ENCODE data around the gene JAZF1.

JAZF1 gene

DNA sequence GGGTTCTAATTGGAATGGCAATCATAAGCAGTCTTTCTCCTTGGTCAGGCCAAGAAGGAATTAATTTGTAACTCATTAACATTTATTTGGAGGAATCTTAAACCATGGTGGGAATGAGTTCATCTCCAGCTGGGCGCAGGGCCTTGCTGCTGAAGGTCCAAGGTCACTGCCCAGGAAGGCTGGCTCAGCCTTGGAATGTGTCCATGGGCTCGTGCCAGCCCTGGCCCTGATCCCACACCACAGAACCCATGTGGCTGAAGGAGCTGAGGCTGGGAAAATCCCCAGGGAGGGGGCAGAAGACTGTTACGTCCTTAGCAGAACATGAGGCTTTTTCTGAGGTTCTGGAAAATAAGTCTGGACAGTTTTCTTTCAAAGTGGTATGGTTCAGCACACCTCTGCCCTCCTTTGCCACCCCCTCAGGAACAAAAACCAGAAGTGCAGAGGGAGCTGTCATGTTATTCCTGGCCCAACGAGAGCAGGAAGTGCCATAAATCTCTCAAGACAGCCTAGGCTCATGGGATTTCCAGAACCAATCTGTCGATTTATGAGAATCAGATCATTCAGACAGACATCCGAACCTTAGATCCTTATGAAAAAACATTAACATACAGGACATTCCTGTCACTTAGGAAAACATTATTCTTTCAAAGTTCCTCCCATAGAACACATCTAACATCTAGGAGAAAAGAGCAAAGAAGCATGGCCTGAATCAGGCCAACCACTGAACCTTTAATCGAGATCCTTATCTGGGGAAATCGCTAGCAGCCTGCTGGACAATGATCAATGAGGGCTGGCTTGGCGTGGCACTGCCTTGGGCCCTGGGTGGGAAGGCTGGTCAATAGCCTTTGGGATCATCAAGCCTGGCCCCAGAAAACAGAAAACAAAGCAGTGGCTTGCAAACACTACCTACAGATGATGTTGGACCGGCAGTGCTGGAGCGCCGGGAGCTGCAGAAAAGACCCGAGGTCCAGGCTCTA, 306.3 kb downstream of the JAZF1 start:
- H3K9me3 ChIP-seq (replicated peaks; ENCODE audit: insufficient read depth, low read length): no peaks in the 10 kb centered on the region
- no peaks in the 10 kb centered on the region for H3K4me1 ChIP-seq (ENCODE audit: low read length)
- TF ChIP-seq EZH2 (optimal IDR thresholded peaks at IDR 0.05; ENCODE audit: low read depth, low read length) (no peak), EZH2phosphoT487 (IDR thresholded peaks at IDR 0.05; ENCODE audit: low read length) (no peak), CTCF (IDR thresholded peaks at IDR 0.05; ENCODE audit: low read length) (no peak)
- no peak overlapping the region for H3K9ac ChIP-seq (ENCODE audit: low read length)
- H3K27me3 ChIP-seq (replicated peaks; ENCODE audit: insufficient read depth, low read length): no peaks in the 10 kb centered on the region
- no peaks in the 10 kb centered on the region for H3K36me3 ChIP-seq (replicated peaks; ENCODE audit: insufficient read depth, low read length)
- no peaks in the 10 kb centered on the region for H4K20me1 ChIP-seq (ENCODE audit: insufficient read depth, low read length)
- H3K4me3 ChIP-seq (ENCODE audit: low read length): no peak overlapping the region
- no peaks in the 10 kb centered on the region for H3K79me2 ChIP-seq (ENCODE audit: low read length)
- no peak for DNase-seq
- H2AFZ ChIP-seq (ENCODE audit: low read length): no peak overlapping the region
- H3K9me2 ChIP-seq (replicated peaks; ENCODE audit: insufficient read depth, low read length): no peaks in the 10 kb centered on the region
- no peaks in the 10 kb centered on the region for H3F3A ChIP-seq (ENCODE audit: insufficient read depth, low read length)
- H3K4me2 ChIP-seq (ENCODE audit: low read depth, low read length): no peak overlapping the region
- H3K27ac ChIP-seq (ENCODE audit: low read length): no peak overlapping the region

GRCh38 chr7:27872356-27873275, 308.0 kb downstream of the JAZF1 start:
- no peak overlapping the region for H3K9ac ChIP-seq (ENCODE audit: low read length)
- no peak overlapping the region for H3K4me2 ChIP-seq (ENCODE audit: low read depth, low read length)
- H3F3A ChIP-seq (ENCODE audit: insufficient read depth, low read length): no peaks in the 10 kb centered on the region
- H3K9me2 ChIP-seq (replicated peaks; ENCODE audit: insufficient read depth, low read length): no peaks in the 10 kb centered on the region
- DNase-seq: no peak
- no peak overlapping the region for H3K4me3 ChIP-seq (ENCODE audit: low read length)
- no peaks in the 10 kb centered on the region for H3K9me3 ChIP-seq (replicated peaks; ENCODE audit: insufficient read depth, low read length)
- TF ChIP-seq EZH2phosphoT487 (IDR thresholded peaks at IDR 0.05; ENCODE audit: low read length): no peak
- TF ChIP-seq EZH2 (optimal IDR thresholded peaks at IDR 0.05; ENCODE audit: low read depth, low read length): no peak
- TF ChIP-seq CTCF (IDR thresholded peaks at IDR 0.05; ENCODE audit: low read length): no peak
- no peaks in the 10 kb centered on the region for H3K4me1 ChIP-seq (ENCODE audit: low read length)
- H3K27me3 ChIP-seq (replicated peaks; ENCODE audit: insufficient read depth, low read length): no peaks in the 10 kb centered on the region
- no peaks in the 10 kb centered on the region for H3K36me3 ChIP-seq (replicated peaks; ENCODE audit: insufficient read depth, low read length)
- no peaks in the 10 kb centered on the region for H3K79me2 ChIP-seq (ENCODE audit: low read length)
- no peak overlapping the region for H2AFZ ChIP-seq (ENCODE audit: low read length)
- H4K20me1 ChIP-seq (ENCODE audit: insufficient read depth, low read length): no peaks in the 10 kb centered on the region
- H3K27ac ChIP-seq (ENCODE audit: low read length): no peak overlapping the region

GRCh38 chr7:27871866-27872265, 308.7 kb downstream of the JAZF1 start:
- Histone ChIP-seq H3K27ac (ENCODE audit: low read length) (no peak overlapping the region), H3K4me1 (ENCODE audit: low read length) (no peaks in the 10 kb centered on the region), H3K9ac (ENCODE audit: low read length) (no peak overlapping the region), H3K79me2 (ENCODE audit: low read length) (no peaks in the 10 kb centered on the region), H3F3A (ENCODE audit: insufficient read depth, low read length) (no peaks in the 10 kb centered on the region), H2AFZ (ENCODE audit: low read length) (no peak overlapping the region), H3K36me3 (replicated peaks; ENCODE audit: insufficient read depth, low read length) (no peaks in the 10 kb centered on the region), H3K27me3 (replicated peaks; ENCODE audit: insufficient read depth, low read length) (no peaks in the 10 kb centered on the region), H3K9me2 (replicated peaks; ENCODE audit: insufficient read depth, low read length) (no peaks in the 10 kb centered on the region), H3K9me3 (replicated peaks; ENCODE audit: insufficient read depth, low read length) (no peaks in the 10 kb centered on the region), H4K20me1 (ENCODE audit: insufficient read depth, low read length) (no peaks in the 10 kb centered on the region), H3K4me3 (ENCODE audit: low read length) (no peak overlapping the region), H3K4me2 (ENCODE audit: low read depth, low read length) (no peak overlapping the region)
- TF ChIP-seq CTCF (IDR thresholded peaks at IDR 0.05; ENCODE audit: low read length): no peak
- no peak for TF ChIP-seq EZH2 (optimal IDR thresholded peaks at IDR 0.05; ENCODE audit: low read depth, low read length)
- TF ChIP-seq EZH2phosphoT487 (IDR thresholded peaks at IDR 0.05; ENCODE audit: low read length): no peak
- DNase-seq: no peak

Measured in MM.1S (cell line).